Endothelial cell of umbilical vein (primary cell): ENCODE data around the gene CDYL. TPM values are rescaled to one million over a fixed set of nuclear protein-coding genes. Genes with fewer than 3 reads are reported as not detected.

Source experiments
- BruUV-seq: library from RNA; stranded (reverse); fragments of 400-500 nt; replicated peaks from 2 replicates; lab custom pipeline; 2021; lab: Mats Ljungman, UMichigan
- CTCF ChIA-PET: fragments of 300-600, 350-600 bp; sonication (Branson Sonifier 250); formaldehyde crosslinking; loops from one replicate; lab custom pipeline; 2021; ENCODE audit warnings: antibody characterized with exemption, inconsistent platforms; lab: Charles Lee
- POLR2A ChIA-PET: fragments of 300-600, 350-600 bp; sonication (Branson Sonifier 250); formaldehyde crosslinking; loops from one replicate; lab custom pipeline; 2021; ENCODE audit warnings: antibody characterized with exemption, inconsistent platforms; lab: Charles Lee
- DNase-seq: peaks from one replicate; pipeline ENCODE4 v3.0.0-alpha.2; 2011; ENCODE audit warnings: low read depth, low spot score
- FAIRE-seq: peaks from 2 replicates; lab custom pipeline; 2011; peaks lifted over from hg19 to GRCh38; lab: Jason Lieb, UNC
- H2AFZ ChIP-seq: 2 replicates; pipeline ENCODE4 v1.6.0; 2012; ENCODE audit warnings: low read depth, low read length, control low read depth, inconsistent platforms
- H3K27ac ChIP-seq: 2 replicates; pipeline ENCODE4 v1.5.1; 2011; ENCODE audit warnings: low read depth, mild to moderate bottlenecking, control low read depth, low read length, moderate library complexity; ENCODE audit not compliant: insufficient read depth
- H3K27me3 ChIP-seq, 2 experiments: 2 replicates each; pipeline versions ENCODE4 v1.6.0 to v1.6.1; 2011; ENCODE audit warnings: low read length in 2 of 2, mixed read lengths in 1 of 2; ENCODE audit not compliant: control insufficient read depth in 2 of 2, insufficient read depth in 2 of 2
- H3K36me3 ChIP-seq, 2 experiments: 2 replicates in 1 of 2; 3 replicates in 1 of 2; pipeline ENCODE4 v1.5.1; 2011; ENCODE audit warnings: low read length in 2 of 2, mild to moderate bottlenecking in 1 of 2, moderate library complexity in 1 of 2; ENCODE audit not compliant: control insufficient read depth in 2 of 2, insufficient read depth in 2 of 2; ENCODE audit errors: extremely low read depth in 1 of 2
- H3K4me1 ChIP-seq: 3 replicates; pipeline ENCODE4 v1.5.1; 2011; ENCODE audit warnings: mild to moderate bottlenecking, low read length; ENCODE audit not compliant: control insufficient read depth, insufficient read depth; ENCODE audit errors: extremely low read depth
- H3K4me2 ChIP-seq: 2 replicates; pipeline ENCODE4 v1.6.1; 2011; ENCODE audit warnings: low read length, control low read depth, mixed read lengths; ENCODE audit not compliant: insufficient read depth
- H3K4me3 ChIP-seq, 3 experiments: fragments of 200-600 bp in 1 of 3; sonication (generic), shearing (Covaris generic) in 1 of 3; replicated peaks in 1 of 3; 2 replicates each; pipeline ENCODE4 v1.5.1; 2011 to 2016; ENCODE audit warnings: control low read depth in 3 of 3, low read length in 3 of 3, mild to moderate bottlenecking in 2 of 3, inconsistent platforms in 1 of 3, low read depth in 1 of 3, moderate library complexity in 1 of 3; ENCODE audit not compliant: insufficient read depth in 1 of 3
- H3K79me2 ChIP-seq: 2 replicates; pipeline ENCODE4 v1.6.0; 2012; ENCODE audit warnings: low read length, inconsistent platforms; ENCODE audit not compliant: control insufficient read depth, insufficient read depth
- H3K9ac ChIP-seq: replicated peaks from 2 replicates; pipeline ENCODE3; 2011; ENCODE audit warnings: low read length, control low read depth; ENCODE audit not compliant: insufficient read depth; ENCODE audit errors: extremely low read depth
- H3K9me1 ChIP-seq: replicated peaks from 3 replicates; pipeline ENCODE4 v1.6.0; 2011; ENCODE audit warnings: mild to moderate bottlenecking, low read length; ENCODE audit not compliant: control insufficient read depth, insufficient read depth; ENCODE audit errors: extremely low read depth
- H3K9me3 ChIP-seq: replicated peaks from 2 replicates; pipeline ENCODE4 v1.5.1; 2012; ENCODE audit warnings: low read length, inconsistent platforms; ENCODE audit not compliant: control insufficient read depth, insufficient read depth
- H4K20me1 ChIP-seq: replicated peaks from 2 replicates; pipeline ENCODE3; 2011; ENCODE audit warnings: mild to moderate bottlenecking, low read length; ENCODE audit not compliant: control insufficient read depth, insufficient read depth; ENCODE audit errors: extremely low read depth
- EZH2 ChIP-seq: IDR thresholded peaks from 2 replicates; pipeline ENCODE4 v1.6.1; 2012; ENCODE audit warnings: borderline replicate concordance, low read depth, mild to moderate bottlenecking, moderate library complexity, low read length, inconsistent platforms; ENCODE audit not compliant: severe bottlenecking
- FOS ChIP-seq: IDR thresholded peaks from 2 replicates; pipeline ENCODE4 v1.6.1; 2011; ENCODE audit warnings: mild to moderate bottlenecking, low read length, moderate library complexity, borderline replicate concordance; ENCODE audit not compliant: insufficient read depth
- GATA2 ChIP-seq: IDR thresholded peaks from 2 replicates; pipeline ENCODE4 v1.7.0; 2011; ENCODE audit warnings: low read depth, mild to moderate bottlenecking, moderate library complexity, mixed read lengths, low read length; ENCODE audit not compliant: insufficient read length, insufficient read depth
- JUN ChIP-seq: IDR thresholded peaks from 2 replicates; pipeline ENCODE4 v1.6.1; 2011; ENCODE audit warnings: borderline replicate concordance, low read depth; ENCODE audit not compliant: insufficient read length, insufficient read depth
- MYC ChIP-seq: IDR thresholded peaks from one replicate; pipeline ENCODE4 v1.6.1; 2011; ENCODE audit warnings: mild to moderate bottlenecking, low read depth, low read length
- POLR2A ChIP-seq: IDR thresholded peaks from 2 replicates; pipeline ENCODE4 v1.6.1; 2012; ENCODE audit warnings: low read depth, mild to moderate bottlenecking, control low read depth, low read length
- POLR2AphosphoS5 ChIP-seq: IDR thresholded peaks from 2 replicates; pipeline ENCODE4 v1.6.1; 2012; ENCODE audit warnings: low read depth, mild to moderate bottlenecking, control low read depth, low read length, moderate library complexity; ENCODE audit not compliant: insufficient read depth
- dilution Hi-C: fragments of 300-500 bp; cut with MboI; formaldehyde crosslinking; loops from one replicate; pipeline ENCODE4 v1.15.0; 2019; ENCODE audit warnings: low sequenced_read_pairs; ENCODE audit not compliant: extremely low pct_ligation_motif_present
- intact Hi-C: fragments of 100-400 bp; cut with micrococcal nuclease; formaldehyde crosslinking; loops from one replicate; pipeline ENCODE4 v1.10.0; 2022
- polyA plus RNA-seq, 4 experiments: library from polyadenylated mRNA; depleted of rRNA in 3 of 4; stranded (reverse) in 3 of 4; unstranded in 1 of 4; fragments of >200 nt; gene quantifications; 2 replicates each; pipeline versions ENCODE4 v1.2.1 to v1.2.3, GENCODE V29; 2011 to 2012; ENCODE audit warnings: missing spikeins in 1 of 4
- total RNA-seq: library from RNA; stranded (reverse); gene quantifications from 2 replicates; pipeline ENCODE4 v1.2.3, GENCODE V29; 2021
- TF ChIP-seq, protein P1 (sequence below), 2 donors: IDR thresholded peaks; 1 replicate in 1 of 2; 2 replicates in 1 of 2; pipeline ENCODE4 v1.5.1; 2011; ENCODE audit warnings: low read length in 2 of 2, mild to moderate bottlenecking in 2 of 2, moderate library complexity in 2 of 2, control low read depth in 1 of 2, inconsistent platforms in 1 of 2, low read depth in 1 of 2; ENCODE audit not compliant: insufficient read depth in 1 of 2; ENCODE audit errors: extremely low read depth in 1 of 2
- TF ChIP-seq, protein P2 (sequence below): IDR thresholded peaks from 2 replicates; pipeline ENCODE4 v1.6.1; 2011; ENCODE audit not compliant: insufficient read depth, insufficient read length

CDYL gene
- total and polyA plus RNA-seq, 2 donors (not counting 3 experiments of a cell fraction or from before 2014, with no cell fraction given) = 10.2 to 35.6 TPM

DNA sequence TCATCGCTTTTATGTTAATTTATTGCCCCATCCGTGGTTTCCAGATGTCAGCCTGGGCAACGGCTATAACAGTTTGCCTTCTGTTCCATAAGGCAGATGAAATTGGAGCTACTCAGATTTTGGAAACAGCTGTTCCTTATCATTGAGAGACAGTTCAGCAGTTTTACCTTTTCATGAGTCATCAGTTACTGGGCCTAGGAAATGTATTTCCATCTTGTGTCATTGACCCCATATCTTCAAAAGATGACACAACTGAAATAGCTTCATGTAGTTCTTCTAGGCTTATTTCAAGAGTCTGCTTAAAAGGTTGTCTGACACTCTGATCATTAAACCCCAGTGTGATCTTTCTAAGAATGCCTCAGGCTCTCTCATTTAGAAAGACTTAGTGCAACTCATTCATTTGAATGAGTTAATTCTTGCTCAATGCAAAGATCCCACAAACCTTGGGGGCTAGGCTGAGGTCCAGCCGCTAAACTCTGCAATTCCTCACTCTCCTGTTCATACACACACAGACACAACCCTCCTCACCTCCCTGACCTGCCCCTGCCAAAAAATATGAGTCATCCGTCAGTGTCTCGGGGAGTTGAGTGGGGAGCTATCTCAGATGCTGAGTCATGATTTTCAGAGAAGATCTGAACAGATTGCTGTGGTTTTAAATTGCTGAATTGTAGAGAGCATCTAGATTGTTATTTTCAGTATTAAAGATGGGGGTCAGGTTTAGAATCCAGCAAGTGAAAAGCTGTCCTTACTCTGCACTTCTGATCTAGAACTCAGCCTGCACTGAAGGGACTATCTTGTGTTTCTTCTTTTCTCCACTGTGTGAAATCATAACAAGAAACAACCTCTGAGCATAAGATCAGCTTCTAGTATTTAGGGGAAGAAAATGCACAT is 165.8 kb downstream of the CDYL start:
- no peaks in the 10 kb centered on the region for H3K9me1 ChIP-seq
- H3K27ac ChIP-seq = no peak overlapping the region
- H3K9me3 ChIP-seq = no peaks in the 10 kb centered on the region
- H3K4me1 ChIP-seq = peaks cover 14% of the 10 kb centered on the region
- no TSS peak for BruUV-seq
- H3K4me3 ChIP-seq = no peak overlapping the region
- POLR2A ChIA-PET = no interaction called here
- dilution Hi-C loops = no loop called here
- CTCF ChIA-PET = interaction anchor here (1.3 to 1.8 kb wide), 2 partner anchors 89 to 143 kb away, joined by 3 to 11 read pairs; no protein-coding TSS in a partner anchor
- intact Hi-C loops = no loop called here
- H3K9ac ChIP-seq = no peak overlapping the region
- no peaks in the 10 kb centered on the region for H3K27me3 ChIP-seq
- TF ChIP-seq EZH2 (no peak), JUN (peak; percentile 64), MYC (no peak), POLR2A (no peak), GATA2 (no peak), POLR2AphosphoS5 (no peak), FOS (peak; percentile 67)
- TF ChIP-seq, protein P1, sequence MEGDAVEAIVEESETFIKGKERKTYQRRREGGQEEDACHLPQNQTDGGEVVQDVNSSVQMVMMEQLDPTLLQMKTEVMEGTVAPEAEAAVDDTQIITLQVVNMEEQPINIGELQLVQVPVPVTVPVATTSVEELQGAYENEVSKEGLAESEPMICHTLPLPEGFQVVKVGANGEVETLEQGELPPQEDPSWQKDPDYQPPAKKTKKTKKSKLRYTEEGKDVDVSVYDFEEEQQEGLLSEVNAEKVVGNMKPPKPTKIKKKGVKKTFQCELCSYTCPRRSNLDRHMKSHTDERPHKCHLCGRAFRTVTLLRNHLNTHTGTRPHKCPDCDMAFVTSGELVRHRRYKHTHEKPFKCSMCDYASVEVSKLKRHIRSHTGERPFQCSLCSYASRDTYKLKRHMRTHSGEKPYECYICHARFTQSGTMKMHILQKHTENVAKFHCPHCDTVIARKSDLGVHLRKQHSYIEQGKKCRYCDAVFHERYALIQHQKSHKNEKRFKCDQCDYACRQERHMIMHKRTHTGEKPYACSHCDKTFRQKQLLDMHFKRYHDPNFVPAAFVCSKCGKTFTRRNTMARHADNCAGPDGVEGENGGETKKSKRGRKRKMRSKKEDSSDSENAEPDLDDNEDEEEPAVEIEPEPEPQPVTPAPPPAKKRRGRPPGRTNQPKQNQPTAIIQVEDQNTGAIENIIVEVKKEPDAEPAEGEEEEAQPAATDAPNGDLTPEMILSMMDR (IDR thresholded peaks at IDR 0.05; ENCODE audit: extremely low read depth in 1 of 2, insufficient read depth in 1 of 2, low read depth in 1 of 2, low read length in 2 of 2) = no peak
- TF ChIP-seq, protein P2, sequence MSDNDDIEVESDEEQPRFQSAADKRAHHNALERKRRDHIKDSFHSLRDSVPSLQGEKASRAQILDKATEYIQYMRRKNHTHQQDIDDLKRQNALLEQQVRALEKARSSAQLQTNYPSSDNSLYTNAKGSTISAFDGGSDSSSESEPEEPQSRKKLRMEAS = no peak
- peak overlapping the region; percentile 36 for H3K4me2 ChIP-seq
- no peak overlapping the region for H2AFZ ChIP-seq
- peaks cover 0 to 5% of the 10 kb centered on the region in 2 experiments for H3K36me3 ChIP-seq
- peak; percentile 78 for FAIRE-seq
- no peaks in the 10 kb centered on the region for H4K20me1 ChIP-seq
- H3K79me2 ChIP-seq = no peaks in the 10 kb centered on the region
- peak; percentile 70 for DNase-seq
